Ecto neural progenitor cell (in vitro differentiated cells): ENCODE measurements around the gene OSBPL10.

ENCODE experiments used
- DNase-seq: peaks from one replicate; pipeline ENCODE4 v3.0.0-alpha.2; 2018; ENCODE audit warnings: low spot score

OSBPL10 gene

DNA sequence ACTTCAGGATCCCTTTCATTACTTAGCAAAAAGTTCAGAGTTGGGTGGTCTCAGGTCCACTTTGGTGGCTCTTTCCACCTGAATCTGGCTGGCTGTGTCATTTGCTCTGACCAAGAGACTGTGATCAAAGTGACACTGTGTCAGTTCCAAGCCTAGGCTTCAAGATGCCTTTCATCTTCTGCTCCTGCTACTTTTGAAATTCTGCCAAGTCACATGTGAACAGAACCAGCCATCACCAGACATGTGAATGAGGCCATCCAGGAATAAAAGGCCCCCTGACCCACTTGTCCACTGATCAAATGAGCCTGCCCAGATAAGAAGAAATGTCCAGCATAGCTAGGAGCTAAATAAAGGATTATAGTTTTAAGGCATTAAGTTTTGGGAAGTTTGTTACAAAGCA, 132.2 kb downstream of the OSBPL10 start:
- no peak for DNase-seq

- no peak for DNase-seq
Observed at GRCh38 chr3:31848163-31848818, 132.8 kb downstream of the OSBPL10 start.

DNA sequence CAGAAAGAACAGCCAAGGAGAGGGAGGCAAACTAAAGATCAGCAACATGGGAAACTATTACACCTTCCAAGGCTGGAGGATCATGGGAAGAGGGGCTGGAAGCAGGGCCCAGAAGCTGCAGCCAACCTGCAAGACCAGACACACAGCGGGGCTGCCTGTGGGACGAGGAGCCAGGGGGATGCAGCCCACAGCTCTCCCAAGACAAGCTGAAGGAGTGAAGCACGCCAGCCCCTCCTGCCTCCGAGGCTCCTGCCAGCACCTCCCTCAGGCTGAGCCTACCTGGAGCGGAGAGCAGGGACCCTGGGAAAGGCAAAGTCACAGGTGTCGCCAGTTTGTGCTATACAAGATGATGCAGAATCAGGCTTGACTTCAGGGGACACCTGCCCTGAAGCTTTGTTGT, 133.3 kb downstream of the OSBPL10 start:
- DNase-seq = no peak

- DNase-seq = no peak
Observed at GRCh38 chr3:31841515-31841914, 139.5 kb downstream of the OSBPL10 start.

DNA sequence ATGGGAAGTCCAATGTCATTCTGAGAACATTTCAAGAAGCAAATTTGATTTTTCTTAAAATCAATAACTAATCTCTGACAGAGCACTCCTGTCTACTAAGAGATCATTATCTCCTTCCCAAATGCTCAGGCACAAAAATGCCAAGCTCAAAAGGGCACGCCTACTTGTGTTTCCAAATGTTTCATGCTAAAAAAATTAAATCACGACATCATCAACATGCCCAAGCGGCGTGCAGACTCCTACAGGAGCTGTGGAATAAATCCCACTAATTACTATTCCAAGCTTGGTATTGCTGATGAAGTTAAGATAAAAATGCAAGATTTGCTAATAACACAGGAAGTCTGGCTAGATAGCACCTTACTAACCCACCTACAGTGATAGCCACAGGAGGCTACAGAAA, 140.8 kb downstream of the OSBPL10 start:
- DNase-seq = no peak

GRCh38 chr3:31839144-31839917, 141.7 kb downstream of the OSBPL10 start:
- no peak for DNase-seq

DNA sequence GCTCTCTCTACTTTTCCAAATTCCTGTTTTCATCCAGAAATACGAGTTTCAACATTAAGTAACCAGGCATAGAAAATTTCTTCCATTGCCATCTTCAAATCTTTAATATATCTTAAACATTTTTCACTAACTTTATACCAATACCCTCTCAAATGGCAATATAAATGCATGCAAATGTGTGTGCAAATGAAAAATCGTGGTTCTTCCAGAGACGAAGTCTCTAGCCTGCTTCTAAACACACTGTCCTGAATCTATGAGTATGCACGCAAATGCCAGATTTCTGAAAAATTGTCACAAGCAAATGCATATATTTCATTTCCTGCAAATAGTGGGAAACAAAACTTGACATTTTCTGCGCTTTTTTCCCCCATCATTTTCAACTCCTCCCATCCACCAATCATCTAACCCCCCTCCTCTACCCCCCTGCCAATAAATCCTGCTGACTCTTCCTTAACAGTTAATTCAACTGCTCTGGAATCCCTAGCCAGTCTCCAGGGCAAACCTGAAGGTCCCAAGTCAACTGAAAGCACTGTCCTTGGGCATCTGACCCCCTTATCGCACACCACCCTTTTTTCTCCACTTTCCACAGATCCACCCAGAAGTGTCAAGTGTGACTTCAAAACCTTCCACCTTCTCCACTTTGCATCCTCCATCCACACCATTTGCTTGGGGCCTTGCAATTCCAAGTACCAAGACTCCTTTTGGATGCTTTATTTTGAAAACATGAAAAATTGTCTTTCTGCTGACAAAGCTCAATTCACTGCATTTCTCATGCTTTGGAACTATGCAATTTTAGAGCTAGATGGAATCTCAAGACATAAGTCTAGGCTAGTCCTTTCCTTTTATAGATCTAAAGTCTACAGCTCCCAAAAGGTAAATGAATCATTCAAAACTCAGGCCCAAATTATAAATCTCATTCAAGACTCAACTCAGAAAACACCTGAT, 144.7 kb downstream of the OSBPL10 start:
- no peak for DNase-seq

DNA sequence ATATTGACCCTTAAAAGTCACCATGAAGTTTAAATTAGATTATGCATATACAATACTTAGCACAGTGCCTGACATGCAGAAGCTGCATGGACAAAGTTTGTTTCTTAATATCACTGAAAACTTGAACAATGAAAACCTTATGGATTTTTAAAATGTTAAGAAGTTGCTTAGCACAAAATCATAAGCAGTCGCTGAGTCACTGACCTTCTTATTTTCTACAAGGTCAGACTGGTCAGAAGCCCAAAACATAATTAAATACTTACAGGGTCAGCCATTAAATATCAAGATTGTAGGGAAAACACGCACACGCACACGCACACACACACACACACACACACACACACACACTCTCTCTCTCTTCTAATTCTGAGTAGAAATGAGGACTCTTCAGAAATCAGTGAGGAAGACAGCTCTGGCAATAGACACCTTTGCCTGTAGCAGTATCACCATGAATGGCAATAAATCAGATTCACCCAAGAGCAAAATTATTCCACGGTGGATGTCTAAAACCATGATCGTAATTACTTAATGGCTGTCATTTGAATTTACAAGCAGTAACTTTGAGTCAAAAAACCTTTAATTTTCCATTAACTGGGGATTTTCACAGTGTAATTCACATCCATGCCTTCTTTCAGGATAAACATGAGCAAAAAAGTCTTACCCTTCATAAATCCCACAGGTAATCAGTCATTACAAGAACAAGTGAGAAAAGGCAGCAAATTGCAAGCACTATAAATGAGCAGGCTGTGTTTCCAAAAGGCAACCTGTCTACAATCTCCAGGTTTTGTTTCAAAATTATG, 147.5 kb downstream of the OSBPL10 start:
- no peak for DNase-seq

- DNase-seq = no peak
Observed at GRCh38 chr3:31832551-31832950, 148.5 kb downstream of the OSBPL10 start.

DNA sequence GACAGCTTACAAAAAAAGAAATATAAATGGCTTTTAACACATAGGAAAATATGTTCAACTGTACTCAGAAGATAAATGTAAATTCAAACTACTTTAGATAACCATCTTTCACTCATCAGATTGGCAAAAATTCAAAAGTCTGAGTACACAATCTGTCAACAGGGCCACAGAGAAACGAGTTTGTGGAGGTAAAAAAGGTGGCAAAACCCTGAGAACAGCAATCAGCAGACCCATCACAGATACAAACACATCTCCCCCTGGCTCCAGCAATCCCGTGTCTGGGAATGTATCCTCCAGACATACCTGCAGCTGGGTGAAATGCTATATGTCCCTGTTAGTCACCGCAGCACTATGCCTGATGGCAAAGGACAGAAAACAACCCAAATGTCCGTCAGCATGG, 149.5 kb downstream of the OSBPL10 start:
- no peak for DNase-seq

DNA sequence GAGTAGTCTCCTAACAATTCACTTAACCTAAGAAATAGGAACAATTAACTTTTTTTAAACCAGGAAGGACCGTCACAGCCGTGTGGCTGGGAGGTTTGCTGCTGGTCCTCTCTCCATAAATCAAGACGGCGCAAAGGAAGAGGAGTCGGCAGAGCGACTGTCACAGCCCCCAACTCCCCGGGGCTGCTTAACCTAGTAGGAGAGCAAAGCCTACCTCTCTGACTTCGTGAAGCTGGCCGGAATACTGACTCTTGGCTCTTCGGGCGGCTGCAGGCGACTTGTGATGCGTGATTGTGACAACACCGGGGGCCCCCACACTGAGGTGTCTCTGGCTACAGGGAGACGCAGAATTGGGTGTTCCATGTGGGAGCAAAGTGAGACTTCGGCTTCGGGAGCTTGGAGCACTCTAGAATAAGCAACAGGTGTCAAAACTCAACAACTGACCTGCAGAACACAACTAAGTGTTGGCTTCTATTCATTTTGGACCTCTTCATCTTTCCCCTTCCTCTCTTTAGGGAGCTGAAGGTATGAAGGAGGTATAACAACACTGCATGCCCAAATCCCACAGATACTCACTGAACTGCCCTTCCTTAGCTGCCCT, 151.1 kb downstream of the OSBPL10 start:
- DNase-seq = no peak

DNA sequence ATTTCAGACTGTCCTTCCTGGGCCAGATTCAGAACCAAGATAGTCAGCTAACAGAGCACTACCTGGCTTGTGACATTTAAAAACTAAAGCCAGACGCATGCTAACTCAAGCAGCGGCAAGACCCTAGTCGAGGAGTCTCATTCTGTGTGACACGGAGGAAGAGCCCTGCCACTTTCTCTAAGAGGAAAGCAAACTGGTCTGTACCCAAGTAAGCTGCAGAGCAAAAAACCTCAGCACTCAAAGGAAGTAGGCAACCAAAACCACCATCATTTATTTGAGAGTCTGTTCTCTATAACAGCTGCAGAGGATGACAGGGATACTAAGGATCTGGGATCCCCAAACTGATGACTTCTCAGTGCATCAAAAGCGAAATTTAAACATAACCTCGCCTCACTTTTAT, 152.1 kb downstream of the OSBPL10 start:
- no peak for DNase-seq

DNA sequence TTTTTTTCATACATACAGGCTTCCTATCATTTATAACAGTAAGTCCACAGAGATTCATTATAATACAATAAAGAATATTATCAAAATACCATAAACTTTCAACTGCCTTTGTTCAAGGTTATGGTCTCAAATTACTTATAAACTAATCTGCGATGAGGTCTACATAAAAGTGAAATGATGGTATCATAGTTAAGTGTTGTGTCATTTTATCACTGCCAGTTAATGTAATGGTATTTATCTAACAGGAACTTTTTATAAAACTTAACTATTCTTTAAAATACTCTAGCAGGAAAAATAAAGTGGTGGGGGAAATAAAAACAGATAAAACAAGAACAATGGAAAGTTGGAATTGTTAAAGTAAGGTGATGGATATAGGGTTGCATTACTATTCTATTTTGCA, 153.1 kb downstream of the OSBPL10 start:
- DNase-seq = no peak

GRCh38 chr3:31823184-31823583, 157.9 kb downstream of the OSBPL10 start:
- no peak for DNase-seq

DNA sequence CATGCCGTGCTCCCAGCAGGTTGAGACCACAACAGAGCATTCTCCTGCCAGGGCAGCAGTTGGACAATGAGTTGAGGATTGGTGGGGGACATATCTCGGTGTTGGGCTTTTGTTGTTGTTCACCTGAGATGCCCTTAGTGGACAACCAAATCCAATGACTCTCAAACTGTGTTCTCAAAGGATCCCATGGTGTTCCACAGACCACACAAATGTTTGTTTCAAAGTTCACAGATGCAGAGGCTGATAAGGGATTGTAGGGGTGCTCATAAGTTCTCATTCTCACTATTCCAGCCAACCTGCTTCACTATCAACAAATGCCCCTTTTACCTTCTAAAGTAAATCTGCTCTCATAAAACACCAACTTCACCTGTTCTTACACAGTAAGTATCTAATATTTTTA, 159.9 kb downstream of the OSBPL10 start:
- DNase-seq = no peak

- no peak for DNase-seq
Observed at GRCh38 chr3:31819441-31819840, 161.6 kb downstream of the OSBPL10 start.

- no peak for DNase-seq
Observed at GRCh38 chr3:31817411-31817966, 163.6 kb downstream of the OSBPL10 start.

DNA sequence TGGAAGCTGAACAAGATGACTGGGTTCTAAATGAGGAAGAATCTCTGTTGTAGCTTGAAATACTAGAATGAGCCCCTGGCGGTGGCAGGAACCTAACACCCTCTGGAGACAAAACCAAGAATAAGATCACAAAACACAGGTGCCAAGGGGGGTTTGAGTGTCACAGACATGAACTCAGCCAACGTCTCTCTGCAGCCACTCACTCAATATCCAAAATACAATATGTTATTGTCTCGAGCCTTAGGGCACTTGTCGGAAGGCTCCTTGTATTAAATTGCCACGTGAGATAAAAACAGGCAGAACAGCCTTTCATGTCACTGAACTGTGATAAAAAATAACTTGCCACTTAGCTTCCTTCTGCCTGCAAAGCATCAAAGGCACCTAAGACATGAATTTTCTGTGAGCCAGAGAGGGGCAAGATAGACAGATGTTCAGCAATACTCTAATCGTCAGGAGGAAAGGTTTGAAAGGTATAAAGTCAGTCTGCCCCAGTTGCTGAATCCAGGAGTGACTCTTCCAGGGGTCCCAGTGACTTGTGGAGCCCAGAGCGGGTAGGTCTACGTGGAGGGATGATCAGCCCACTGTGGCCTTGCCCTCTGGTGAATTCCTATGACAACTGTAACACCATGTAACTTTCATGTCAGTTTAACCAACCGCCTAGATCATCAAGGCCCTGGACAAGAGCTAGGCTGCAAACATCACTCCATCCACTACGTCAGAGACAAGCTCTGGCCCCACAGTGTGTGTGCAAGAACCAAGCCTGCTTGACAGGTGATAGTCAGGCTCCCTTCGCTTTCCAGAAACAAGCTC, 165.2 kb downstream of the OSBPL10 start:
- DNase-seq = no peak

GRCh38 chr3:31815006-31815405, 166.1 kb downstream of the OSBPL10 start:
- no peak for DNase-seq

GRCh38 chr3:31813686-31814085, 167.4 kb downstream of the OSBPL10 start:
- peak; percentile 21 for DNase-seq
